GM21825 (cell line): ENCODE measurements around the gene PNLIPRP2.

ENCODE experiments used
- ATAC-seq: cut with Tn5 transposase; IDR thresholded peaks from one replicate; pipeline ENCODE4 v1.9.1; 2021; ENCODE audit warnings: mild to moderate bottlenecking, moderate library complexity; ENCODE audit not compliant: unreplicated experiment

Gene PNLIPRP2

GRCh38 chr10:116620423-116621400 lies at the start of gene PNLIPRP2:
Gene PNLIPRP2 (plus strand): TSS chr10:116620953.
- ATAC-seq, result no peak

GRCh38 chr10:116574797-116575196 lies 46.0 kb upstream of the PNLIPRP2 start:
- no peak for ATAC-seq

GRCh38 chr10:116587878-116588591 lies 32.7 kb upstream of the PNLIPRP2 start:
- no peak for ATAC-seq

- no peak for ATAC-seq
Observed at GRCh38 chr10:116588995-116589394, 31.8 kb upstream of the PNLIPRP2 start.

- no peak for ATAC-seq
Observed at GRCh38 chr10:116589926-116590325, 30.8 kb upstream of the PNLIPRP2 start.

- no peak for ATAC-seq
Observed at GRCh38 chr10:116590590-116591444, 29.9 kb upstream of the PNLIPRP2 start, which contains the start of gene PNLIPRP1. Gene PNLIPRP1 (plus strand): TSS chr10:116590959. CDS start chr10:116591130, 171 bp downstream.

GRCh38 chr10:116593139-116593740 lies 27.5 kb upstream of the PNLIPRP2 start:
- ATAC-seq, result no peak

GRCh38 chr10:116594525-116595035 lies 26.2 kb upstream of the PNLIPRP2 start:
- ATAC-seq, result no peak

- no peak for ATAC-seq
Observed at GRCh38 chr10:116596062-116596461, 24.7 kb upstream of the PNLIPRP2 start.

GRCh38 chr10:116597543-116597942 lies 23.2 kb upstream of the PNLIPRP2 start:
- ATAC-seq, result no peak

- ATAC-seq, result no peak
Observed at GRCh38 chr10:116598329-116598728, 22.4 kb upstream of the PNLIPRP2 start.

GRCh38 chr10:116599991-116600390 lies 20.8 kb upstream of the PNLIPRP2 start:
- no peak for ATAC-seq

- ATAC-seq, result no peak
Observed at GRCh38 chr10:116602648-116603400, 17.9 kb upstream of the PNLIPRP2 start.

GRCh38 chr10:116606061-116606483 lies 14.7 kb upstream of the PNLIPRP2 start:
- no peak for ATAC-seq

- ATAC-seq, result no peak
Observed at GRCh38 chr10:116607336-116607735, 13.4 kb upstream of the PNLIPRP2 start.

- ATAC-seq, result no peak
Observed at GRCh38 chr10:116608686-116609594, 11.8 kb upstream of the PNLIPRP2 start.

- ATAC-seq, result no peak
Observed at GRCh38 chr10:116610443-116611152, 10.2 kb upstream of the PNLIPRP2 start.

GRCh38 chr10:116611153-116611545 lies 9.6 kb upstream of the PNLIPRP2 start:
- no peak for ATAC-seq
